WTC11 (cell line): ENCODE data around the gene FUBP3. TPM values are rescaled to one million over a fixed set of nuclear protein-coding genes. Genes with fewer than 3 reads are reported as not detected.

Source experiments
- ATAC-seq: fragments of 200-7000 bp; cut with Tn5 transposase; 2 replicates; pipeline ENCODE4 v1.10.0; 2021; ENCODE audit warnings: mild to moderate bottlenecking, moderate library complexity
- CTCF ChIA-PET: fragments of 300-600 bp; sonication (Branson Sonifier 250); formaldehyde crosslinking; loops from one replicate; lab custom pipeline; 2021; ENCODE audit warnings: antibody characterized with exemption; lab: Charles Lee
- POLR2A ChIA-PET: fragments of 350-600 bp; sonication (Branson Sonifier 250); formaldehyde crosslinking; loops from one replicate; lab custom pipeline; 2021; ENCODE audit warnings: antibody characterized with exemption; lab: Charles Lee
- DNase-seq: peaks from one replicate; pipeline ENCODE4 v3.0.0; 2021; ENCODE audit warnings: low spot score
- H3K27ac Mint-ChIP-seq: 2 replicates; pipeline ENCODE4 v1.8.0; 2021; ENCODE audit warnings: mixed read lengths
- H3K27me3 Mint-ChIP-seq: 2 replicates; pipeline ENCODE4 v1.8.0; 2021; ENCODE audit warnings: low read depth, mild to moderate bottlenecking, moderate library complexity, mixed read lengths
- H3K36me3 Mint-ChIP-seq: 2 replicates; pipeline ENCODE4 v1.8.0; 2021; ENCODE audit warnings: mixed read lengths
- H3K4me1 Mint-ChIP-seq: 2 replicates; pipeline ENCODE4 v1.8.0; 2022; ENCODE audit warnings: mixed read lengths
- H3K4me3 Mint-ChIP-seq: 2 replicates; pipeline ENCODE4 v1.8.0; 2021; ENCODE audit warnings: mild to moderate bottlenecking, moderate library complexity, mixed read lengths
- H3K9me3 Mint-ChIP-seq: 2 replicates; pipeline ENCODE4 v1.8.0; 2021; ENCODE audit warnings: mixed read lengths
- CTCF ChIP-seq: fragments of 200-600 bp; IDR thresholded peaks from 2 replicates; pipeline ENCODE4 v1.8.0; 2022; ENCODE audit warnings: antibody characterized with exemption
- E2F1 ChIP-seq: sonication (generic); formaldehyde crosslinking; IDR thresholded peaks from 2 replicates; pipeline ENCODE4 v1.8.0; 2022; ENCODE audit warnings: mild to moderate bottlenecking, missing genetic modification reagents
- ETV6 ChIP-seq: sonication (generic); formaldehyde crosslinking; IDR thresholded peaks from 2 replicates; pipeline ENCODE4 v1.8.1; 2022; ENCODE audit warnings: mild to moderate bottlenecking, missing genetic modification reagents
- HMGA2 ChIP-seq: fragments of 250-450 bp; sonication (Bioruptor Pico); IDR thresholded peaks from 2 replicates; pipeline ENCODE4 v1.4.0; 2021; ENCODE audit warnings: mild to moderate bottlenecking, moderate library complexity
- KAT7 ChIP-seq: sonication (generic); formaldehyde crosslinking; IDR thresholded peaks from 2 replicates; pipeline ENCODE4 v1.8.1; 2023; ENCODE audit warnings: missing genetic modification reagents, mild to moderate bottlenecking, borderline replicate concordance
- MAX ChIP-seq: sonication (generic); formaldehyde crosslinking; IDR thresholded peaks from 2 replicates; pipeline ENCODE4 v1.8.0; 2022; ENCODE audit warnings: mild to moderate bottlenecking, missing genetic modification reagents
- PRDM15 ChIP-seq: sonication (generic); formaldehyde crosslinking; IDR thresholded peaks from 2 replicates; pipeline ENCODE4 v1.8.0; 2022; ENCODE audit warnings: missing genetic modification reagents
- STAT6 ChIP-seq: sonication (generic); formaldehyde crosslinking; conservative IDR thresholded peaks from 2 replicates; pipeline ENCODE4 v1.8.1; 2023; ENCODE audit warnings: mild to moderate bottlenecking, low read depth, missing genetic modification reagents, moderate library complexity
- TCF7 ChIP-seq: sonication (generic); formaldehyde crosslinking; IDR thresholded peaks from 2 replicates; pipeline ENCODE4 v1.8.0; 2022; ENCODE audit warnings: mild to moderate bottlenecking, low read depth, missing genetic modification reagents, moderate library complexity
- ZNF317 ChIP-seq: sonication (generic); formaldehyde crosslinking; IDR thresholded peaks from 2 replicates; pipeline ENCODE4 v1.8.1; 2023; ENCODE audit warnings: low read depth, mild to moderate bottlenecking, moderate library complexity, missing genetic modification reagents, borderline replicate concordance
- ZNF423 ChIP-seq: fragments of 250-450 bp; sonication (Bioruptor Pico); IDR thresholded peaks from 2 replicates; pipeline ENCODE4 v2.1.2; 2022; ENCODE audit warnings: mild to moderate bottlenecking, moderate library complexity
- ZSCAN18 ChIP-seq: fragments of 250-450 bp; sonication (Bioruptor Pico); IDR thresholded peaks from 2 replicates; pipeline ENCODE4 v2.1.2; 2022; ENCODE audit warnings: mild to moderate bottlenecking, moderate library complexity
- total RNA-seq: library from RNA; stranded (reverse); gene quantifications from 3 replicates; pipeline ENCODE4 v1.2.3, GENCODE V29; 2021

The FUBP3 gene
- total RNA-seq, 1 experiment from 2014 or later: 83.0 TPM

GRCh38 chr9:130663258-130663976 is 84.0 kb downstream of the FUBP3 start (continued):
- TF ChIP-seq CTCF: no peak
- no peak for TF ChIP-seq ZSCAN18
- TF ChIP-seq E2F1 (CRISPR knock-in tag): no peak
- no peak for TF ChIP-seq STAT6
- TF ChIP-seq MAX: no peak
- TF ChIP-seq HMGA2 (CRISPR knock-in tag): no peak
- TF ChIP-seq ZNF423 (CRISPR knock-in tag): no peak
- TF ChIP-seq KAT7 (CRISPR knock-in tag): no peak
- TF ChIP-seq TCF7: no peak

GRCh38 chr9:130663977-130664250 is 84.5 kb downstream of the FUBP3 start:
- ATAC-seq (no peak; the same call in 1 of the 2 replicates), DNase-seq (no peak)
- peaks cover 27% of the 10 kb centered on the region for H3K4me1 Mint-ChIP-seq
- no peaks in the 10 kb centered on the region for H3K9me3 Mint-ChIP-seq
- ChIA-PET POLR2A (no interaction called here), CTCF (interaction anchor here (1.9 to 4.5 kb wide), 3 partner anchors 19 to 203 kb away, joined by 4 to 39 read pairs (median 14); no protein-coding TSS in a partner anchor)
- H3K27ac Mint-ChIP-seq: no peak overlapping the region
- peaks cover 100% of the 10 kb centered on the region for H3K27me3 Mint-ChIP-seq
- no peak for TF ChIP-seq ETV6 (CRISPR knock-in tag)
- TF ChIP-seq ZNF317 (CRISPR knock-in tag): no peak
- TF ChIP-seq PRDM15 (CRISPR knock-in tag): peak; percentile 96
- H3K36me3 Mint-ChIP-seq: peaks cover 3% of the 10 kb centered on the region; the same call in 1 of the 2 replicates
- H3K4me3 Mint-ChIP-seq: peak overlapping the region; percentile 70
